ENCODE data around the gene AAK1.

The AAK1 gene

DNA sequence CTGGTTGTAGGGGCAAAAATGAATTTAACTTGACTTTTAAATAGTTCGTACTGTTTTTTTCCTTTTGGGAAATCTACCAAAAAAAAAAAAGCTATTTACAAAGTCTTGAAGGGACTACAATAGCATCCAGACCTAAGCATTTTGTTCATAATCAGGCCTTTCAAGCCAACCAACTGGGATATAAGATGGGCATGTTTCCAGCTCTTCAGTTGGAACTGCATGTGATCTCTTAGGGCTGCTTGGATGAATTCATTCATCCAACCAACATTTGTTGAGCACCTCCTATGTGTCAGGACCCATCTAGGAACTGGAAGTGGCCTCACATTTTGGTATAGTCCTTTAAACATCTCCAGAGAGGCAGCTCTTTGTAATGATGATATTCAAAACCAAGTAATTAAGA, 98.6 kb downstream of the AAK1 start:
- TF ChIP-seq, protein P1, sequence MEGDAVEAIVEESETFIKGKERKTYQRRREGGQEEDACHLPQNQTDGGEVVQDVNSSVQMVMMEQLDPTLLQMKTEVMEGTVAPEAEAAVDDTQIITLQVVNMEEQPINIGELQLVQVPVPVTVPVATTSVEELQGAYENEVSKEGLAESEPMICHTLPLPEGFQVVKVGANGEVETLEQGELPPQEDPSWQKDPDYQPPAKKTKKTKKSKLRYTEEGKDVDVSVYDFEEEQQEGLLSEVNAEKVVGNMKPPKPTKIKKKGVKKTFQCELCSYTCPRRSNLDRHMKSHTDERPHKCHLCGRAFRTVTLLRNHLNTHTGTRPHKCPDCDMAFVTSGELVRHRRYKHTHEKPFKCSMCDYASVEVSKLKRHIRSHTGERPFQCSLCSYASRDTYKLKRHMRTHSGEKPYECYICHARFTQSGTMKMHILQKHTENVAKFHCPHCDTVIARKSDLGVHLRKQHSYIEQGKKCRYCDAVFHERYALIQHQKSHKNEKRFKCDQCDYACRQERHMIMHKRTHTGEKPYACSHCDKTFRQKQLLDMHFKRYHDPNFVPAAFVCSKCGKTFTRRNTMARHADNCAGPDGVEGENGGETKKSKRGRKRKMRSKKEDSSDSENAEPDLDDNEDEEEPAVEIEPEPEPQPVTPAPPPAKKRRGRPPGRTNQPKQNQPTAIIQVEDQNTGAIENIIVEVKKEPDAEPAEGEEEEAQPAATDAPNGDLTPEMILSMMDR (conservative IDR thresholded peaks at IDR 0.05), result no peak
- H3K27ac ChIP-seq, result no peak overlapping the region

DNA sequence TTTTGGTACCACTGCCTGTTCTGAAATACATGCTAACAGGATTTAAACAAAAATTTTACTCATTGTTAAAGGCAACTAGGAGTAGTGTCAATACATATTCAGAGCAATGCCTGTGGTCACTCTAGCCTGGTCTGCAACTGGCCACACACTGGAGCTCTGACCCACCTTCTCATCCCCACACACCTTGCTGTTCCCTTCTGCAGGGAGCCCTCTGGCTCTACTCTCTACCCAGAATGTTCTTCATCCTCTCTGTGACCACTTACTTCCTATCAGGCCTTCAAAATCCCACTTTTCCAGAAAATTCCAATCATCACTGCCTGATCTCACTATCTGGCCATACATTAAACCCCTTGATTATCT, 104.0 kb downstream of the AAK1 start:
- no peak overlapping the region for H3K27ac ChIP-seq
- TF ChIP-seq, protein P1 (conservative IDR thresholded peaks at IDR 0.05), result no peak

DNA sequence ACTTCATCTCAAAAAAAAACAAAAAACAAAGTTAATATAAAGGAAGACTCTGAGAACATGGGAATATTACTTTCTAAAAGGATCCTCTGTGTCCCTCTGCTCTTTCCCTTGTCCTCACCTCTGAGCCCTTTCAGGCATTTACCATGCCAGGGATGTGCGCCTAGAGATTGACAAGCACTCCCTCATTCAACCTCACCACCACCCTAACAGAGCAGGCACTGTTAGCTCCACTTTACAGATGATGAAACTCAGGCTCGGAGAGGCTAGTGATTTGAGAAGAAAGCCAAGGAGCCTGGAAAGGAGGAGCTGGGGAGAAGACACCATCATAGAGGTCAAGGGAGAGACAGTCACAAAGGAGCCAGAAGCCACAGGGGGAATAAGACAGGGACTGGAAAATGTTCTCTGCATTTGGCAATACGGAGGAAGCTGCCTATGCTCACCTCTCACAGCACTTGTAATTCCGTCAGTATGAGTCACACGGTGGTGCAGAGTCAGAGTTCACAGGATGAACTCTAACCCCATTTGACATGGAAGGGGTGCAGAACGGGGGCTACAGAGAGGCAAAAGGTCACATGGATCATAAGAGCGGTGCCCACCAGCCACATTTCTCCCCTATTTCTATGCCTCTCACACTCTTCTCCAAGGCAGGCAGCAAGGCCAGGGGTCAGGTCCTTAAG, 104.5 kb downstream of the AAK1 start:
- H3K27ac ChIP-seq, result no peak overlapping the region
- TF ChIP-seq, protein P1 (conservative IDR thresholded peaks at IDR 0.05), result no peak

DNA sequence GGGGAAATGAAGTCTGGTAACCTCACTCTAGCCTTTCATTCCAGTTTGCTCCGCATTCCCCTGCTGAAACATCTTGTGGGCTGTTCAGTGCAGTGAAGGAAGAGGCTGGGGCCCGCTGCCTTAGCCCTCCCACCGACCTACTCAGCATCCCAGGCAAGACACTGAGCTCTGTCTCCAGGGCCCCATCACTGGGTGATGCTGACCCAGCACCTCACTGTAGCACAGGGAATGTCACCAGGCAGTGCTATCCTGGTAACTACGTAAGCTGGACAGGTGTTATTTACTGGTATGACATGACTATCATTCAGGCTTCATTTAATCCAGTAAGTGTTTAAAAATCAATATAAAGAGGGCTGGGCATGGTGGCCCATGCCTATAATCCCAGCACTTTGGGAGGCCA, 105.3 kb downstream of the AAK1 start:
- TF ChIP-seq, protein P1 (conservative IDR thresholded peaks at IDR 0.05), result no peak
- H3K27ac ChIP-seq, result no peak overlapping the region

DNA sequence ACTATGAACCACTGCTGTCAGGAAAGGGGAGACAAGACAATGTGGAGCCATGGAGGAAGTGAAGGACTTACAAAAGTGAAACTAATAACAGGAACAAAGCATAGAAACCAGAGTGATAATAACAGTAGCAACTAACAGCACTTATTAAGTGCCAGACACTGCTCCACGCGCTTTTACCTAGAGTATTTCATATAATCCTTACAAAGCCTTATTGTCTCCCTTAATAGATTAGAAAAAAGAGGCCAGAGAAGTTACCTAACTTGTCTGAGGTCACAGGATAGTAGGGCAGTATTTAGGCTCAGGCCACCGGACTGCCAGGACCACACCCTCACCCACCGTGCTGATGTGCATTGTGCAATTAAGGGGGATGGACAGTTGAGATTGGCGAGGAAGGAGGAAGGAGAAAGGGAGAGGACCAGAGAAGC, 107.7 kb downstream of the AAK1 start:
- peak overlapping the region; percentile 34; the same call in 1 of the 2 replicates for H3K27ac ChIP-seq
- TF ChIP-seq, protein P1 (conservative IDR thresholded peaks at IDR 0.05), result no peak

DNA sequence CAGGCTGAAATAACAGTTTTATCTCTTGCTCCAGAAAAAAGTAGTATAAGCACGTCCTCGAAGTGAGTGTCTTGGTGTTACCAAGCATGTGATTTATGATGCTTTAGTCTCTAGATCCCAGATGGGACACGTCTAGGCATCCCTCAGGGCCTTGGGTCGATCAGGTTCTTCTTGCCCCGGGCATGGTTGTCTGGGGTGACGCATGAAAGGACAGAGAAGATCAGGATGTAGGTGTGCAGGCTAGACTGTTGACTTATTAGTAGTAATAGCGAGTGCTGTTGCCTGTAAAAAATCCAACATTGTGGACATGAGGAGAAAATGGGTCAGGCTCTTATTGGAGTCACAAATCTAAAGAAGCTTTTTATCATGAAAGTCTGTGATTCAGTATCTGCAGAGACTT, 112.4 kb downstream of the AAK1 start:
- no peak overlapping the region for H3K27ac ChIP-seq
- TF ChIP-seq, protein P1 (conservative IDR thresholded peaks at IDR 0.05), result no peak

DNA sequence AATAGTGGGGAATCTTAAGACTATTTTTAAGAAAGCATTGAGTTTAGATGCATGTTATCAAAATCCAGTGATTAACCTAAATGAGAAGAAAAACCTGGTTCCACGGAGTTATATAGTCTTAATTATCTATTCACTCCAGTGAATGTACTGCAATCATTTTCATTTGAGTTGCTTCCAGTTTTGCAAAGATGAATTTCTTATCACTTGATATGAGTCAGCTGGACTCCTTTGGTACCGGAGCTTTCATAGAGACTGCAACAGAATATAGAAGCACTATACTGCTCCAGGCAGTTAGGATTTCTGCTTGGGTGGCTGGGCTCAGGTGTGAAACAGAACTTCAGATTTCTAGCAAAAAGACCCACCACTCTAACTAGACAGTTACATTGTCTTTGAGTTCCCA, 114.1 kb downstream of the AAK1 start:
- no peak overlapping the region for H3K27ac ChIP-seq

More for the DNA sequence above, 114.1 kb downstream of the AAK1 start:
- TF ChIP-seq, protein P1 (conservative IDR thresholded peaks at IDR 0.05), result no peak

Data from VCaP (cell line).